Embryonic facial prominence (tissue), 1 donor: ENCODE data around the gene PTN.
"Not testable (repeated sequence)": the region's sequence is repeated elsewhere in the genome, so short reads cannot be mapped to it uniquely, and the experiment has no call there.

Experiments used
- DNase-seq: peaks from one replicate; pipeline ENCODE4 v3.0.0-alpha.2; 2016; ENCODE audit errors: extremely low spot score

The PTN gene

DNA sequence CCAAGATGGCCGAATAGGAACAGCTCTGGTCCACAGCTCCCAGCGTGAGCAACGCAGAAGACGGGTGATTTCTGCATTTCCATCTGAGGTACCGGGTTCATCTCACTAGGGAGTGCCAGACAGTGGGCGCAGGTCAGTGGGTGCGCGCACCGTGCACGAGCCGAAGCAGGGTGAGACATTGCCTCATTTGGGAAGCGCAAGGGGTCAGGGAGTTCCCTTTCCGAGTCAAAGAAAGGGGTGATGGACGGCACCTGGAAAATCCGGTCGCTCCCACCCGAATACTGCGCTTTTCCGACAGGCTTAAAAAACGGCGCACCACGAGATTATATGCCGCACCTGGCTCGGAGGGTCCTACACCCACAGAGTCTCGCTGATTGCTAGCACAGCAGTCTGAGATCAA, 161.9 kb downstream of the PTN start:
- DNase-seq: not testable (repeated sequence)
